Neural progenitor cell (in vitro differentiated cells): ENCODE data around the gene SPRED2.

Experiments
- EZH2 ChIP-seq: fragments of 200-600 bp; sonication (generic); IDR thresholded peaks from 2 replicates; pipeline ENCODE4 v1.6.1; 2017; ENCODE audit warnings: antibody characterized with exemption, mild to moderate bottlenecking, moderate library complexity
- TF ChIP-seq, protein P1 (sequence below): fragments of 200-600 bp; sonication (generic); IDR thresholded peaks from 2 replicates; pipeline ENCODE4 v1.5.1; 2017; ENCODE audit warnings: antibody characterized with exemption, mild to moderate bottlenecking

DNA sequence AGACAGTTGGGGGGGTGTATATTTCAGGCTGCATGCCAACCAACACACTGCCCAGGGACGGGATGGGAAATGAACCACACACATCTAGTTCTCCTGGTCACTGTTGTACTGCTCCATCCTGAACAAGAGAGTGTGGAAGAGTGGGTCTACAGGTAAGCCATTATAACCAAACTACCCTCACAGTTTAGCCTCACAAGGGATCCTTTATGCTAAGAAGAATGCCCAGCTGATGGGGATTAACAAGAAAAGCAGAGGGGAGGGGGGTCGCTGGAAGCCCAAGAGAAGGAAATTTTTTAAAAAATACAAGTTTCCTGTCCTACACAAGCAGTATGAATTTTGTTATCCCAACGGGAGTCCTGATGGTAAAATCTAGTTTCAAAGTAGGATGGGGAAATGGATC lies 16.1 kb downstream of the SPRED2 start:
- no peak for TF ChIP-seq EZH2
- TF ChIP-seq, protein P1, sequence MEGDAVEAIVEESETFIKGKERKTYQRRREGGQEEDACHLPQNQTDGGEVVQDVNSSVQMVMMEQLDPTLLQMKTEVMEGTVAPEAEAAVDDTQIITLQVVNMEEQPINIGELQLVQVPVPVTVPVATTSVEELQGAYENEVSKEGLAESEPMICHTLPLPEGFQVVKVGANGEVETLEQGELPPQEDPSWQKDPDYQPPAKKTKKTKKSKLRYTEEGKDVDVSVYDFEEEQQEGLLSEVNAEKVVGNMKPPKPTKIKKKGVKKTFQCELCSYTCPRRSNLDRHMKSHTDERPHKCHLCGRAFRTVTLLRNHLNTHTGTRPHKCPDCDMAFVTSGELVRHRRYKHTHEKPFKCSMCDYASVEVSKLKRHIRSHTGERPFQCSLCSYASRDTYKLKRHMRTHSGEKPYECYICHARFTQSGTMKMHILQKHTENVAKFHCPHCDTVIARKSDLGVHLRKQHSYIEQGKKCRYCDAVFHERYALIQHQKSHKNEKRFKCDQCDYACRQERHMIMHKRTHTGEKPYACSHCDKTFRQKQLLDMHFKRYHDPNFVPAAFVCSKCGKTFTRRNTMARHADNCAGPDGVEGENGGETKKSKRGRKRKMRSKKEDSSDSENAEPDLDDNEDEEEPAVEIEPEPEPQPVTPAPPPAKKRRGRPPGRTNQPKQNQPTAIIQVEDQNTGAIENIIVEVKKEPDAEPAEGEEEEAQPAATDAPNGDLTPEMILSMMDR: no peak
